ENCODE data around the gene MEF2D. TPM values are rescaled to one million over a fixed set of nuclear protein-coding genes. Genes with fewer than 3 reads are reported as not detected.

Gene MEF2D
- total and polyA plus RNA-seq, 8 donors = 7.7 to 136 (median 18.8) TPM

- no peak for TF ChIP-seq CTCF (IDR thresholded peaks at IDR 0.05)
- TF ChIP-seq EP300 (IDR thresholded peaks at IDR 0.05) = no peak
- TF ChIP-seq POLR2A (IDR thresholded peaks at IDR 0.05) = no peak
- no peak for TF ChIP-seq POLR2AphosphoS5 (IDR thresholded peaks at IDR 0.05)
- intact Hi-C loops (cut with DNase I; ENCODE audit: low total_unique reads) = no loop called here
Measured at GRCh38 chr1:156423422-156424352, 76.9 kb downstream of the MEF2D start.

GRCh38 chr1:156422602-156423091 is 77.9 kb downstream of the MEF2D start:
- H3K27me3 ChIP-seq = peaks cover 12 to 100% (median 84%) of the 10 kb centered on the region in 3 donors
- 9 to 19% (median 13%) methylated on average over 15 of the region's 15 CpGs for WGBS, 5 donors
- TF ChIP-seq EP300 (IDR thresholded peaks at IDR 0.05) (no peak), POLR2AphosphoS5 (IDR thresholded peaks at IDR 0.05) (no peak), CTCF (IDR thresholded peaks at IDR 0.05) (no peak), POLR2A (IDR thresholded peaks at IDR 0.05) (no peak)

More at GRCh38 chr1:156423422-156424352, 76.9 kb downstream of the MEF2D start:
- Histone ChIP-seq H3K4me3 (no peak overlapping the region), H3K36me3 (no peaks in the 10 kb centered on the region), H3K9me3 (no peaks in the 10 kb centered on the region), H3K27me3 (peaks cover 12 to 100% (median 84%) of the 10 kb centered on the region in 3 donors), H3K27ac (no peak overlapping the region), H3K4me1 (peaks cover 25 to 32% (median 28%) of the 10 kb centered on the region in 4 donors)
- no peak for DNase-seq
- WGBS, 5 donors = 40 to 51% (median 49%) methylated on average over 7 of the region's 7 CpGs

GRCh38 chr1:156421939-156422601 is 78.5 kb downstream of the MEF2D start:
- Histone ChIP-seq H3K36me3 (no peaks in the 10 kb centered on the region), H3K27me3 (peaks cover 12 to 100% (median 83%) of the 10 kb centered on the region in 3 donors), H3K4me1 (peaks cover 25 to 32% (median 28%) of the 10 kb centered on the region in 4 donors), H3K27ac (no peak overlapping the region), H3K4me3 (peak overlapping the region; percentile 34 to 54 (median 36)), H3K9me3 (no peaks in the 10 kb centered on the region)
- no peak for DNase-seq
- WGBS, 5 donors = 12 to 21% (median 15%) methylated on average over 11 to 12 of the region's 12 CpGs
- TF ChIP-seq CTCF (IDR thresholded peaks at IDR 0.05) (no peak), POLR2A (IDR thresholded peaks at IDR 0.05) (no peak), EP300 (IDR thresholded peaks at IDR 0.05) (no peak), POLR2AphosphoS5 (IDR thresholded peaks at IDR 0.05) (no peak)
- intact Hi-C loops (cut with DNase I; ENCODE audit: low total_unique reads) = no loop called here

More at GRCh38 chr1:156422602-156423091, 77.9 kb downstream of the MEF2D start:
- no peak overlapping the region for H3K27ac ChIP-seq
- peaks cover 25 to 32% (median 28%) of the 10 kb centered on the region in 4 donors for H3K4me1 ChIP-seq
- H3K9me3 ChIP-seq = no peaks in the 10 kb centered on the region
- H3K4me3 ChIP-seq = no peak overlapping the region
- peak; percentile 23 to 33 for DNase-seq
- intact Hi-C loops (cut with DNase I; ENCODE audit: low total_unique reads) = no loop called here
- no peaks in the 10 kb centered on the region for H3K36me3 ChIP-seq

All from stomach (tissue), 9 donors.